PC-3 (cell line): Measurements from ENCODE around the gene FOXD3.

Experiments used
- CTCF ChIP-seq: fragments of 300-600 bp; sonication (generic); conservative IDR thresholded peaks from 2 replicates; pipeline ENCODE4 v1.5.1; 2017; ENCODE audit warnings: antibody characterized with exemption, low read depth, mild to moderate bottlenecking, low read length
- EZH2phosphoT487 ChIP-seq: fragments of 300-600 bp; sonication (generic); IDR thresholded peaks from 2 replicates; pipeline ENCODE4 v1.6.1; 2018; ENCODE audit warnings: mild to moderate bottlenecking, antibody characterized with exemption, low read length, borderline replicate concordance

GRCh38 chr1:63294803-63295594 lies 27.4 kb upstream of the FOXD3 start:
- TF ChIP-seq CTCF: no peak
- no peak for TF ChIP-seq EZH2phosphoT487
